Hypothalamus (tissue), 51 donors: ENCODE results near the gene ADPRHL1.
"Not testable (repeated sequence)": the region's sequence is repeated elsewhere in the genome, so short reads cannot be mapped to it uniquely, and the experiment has no call there.

Source experiments
- DNase-seq, 51 donors: peaks; one replicate each; lab custom pipeline; 2025; lab: John Stamatoyannopoulos, UW

Gene ADPRHL1

DNA sequence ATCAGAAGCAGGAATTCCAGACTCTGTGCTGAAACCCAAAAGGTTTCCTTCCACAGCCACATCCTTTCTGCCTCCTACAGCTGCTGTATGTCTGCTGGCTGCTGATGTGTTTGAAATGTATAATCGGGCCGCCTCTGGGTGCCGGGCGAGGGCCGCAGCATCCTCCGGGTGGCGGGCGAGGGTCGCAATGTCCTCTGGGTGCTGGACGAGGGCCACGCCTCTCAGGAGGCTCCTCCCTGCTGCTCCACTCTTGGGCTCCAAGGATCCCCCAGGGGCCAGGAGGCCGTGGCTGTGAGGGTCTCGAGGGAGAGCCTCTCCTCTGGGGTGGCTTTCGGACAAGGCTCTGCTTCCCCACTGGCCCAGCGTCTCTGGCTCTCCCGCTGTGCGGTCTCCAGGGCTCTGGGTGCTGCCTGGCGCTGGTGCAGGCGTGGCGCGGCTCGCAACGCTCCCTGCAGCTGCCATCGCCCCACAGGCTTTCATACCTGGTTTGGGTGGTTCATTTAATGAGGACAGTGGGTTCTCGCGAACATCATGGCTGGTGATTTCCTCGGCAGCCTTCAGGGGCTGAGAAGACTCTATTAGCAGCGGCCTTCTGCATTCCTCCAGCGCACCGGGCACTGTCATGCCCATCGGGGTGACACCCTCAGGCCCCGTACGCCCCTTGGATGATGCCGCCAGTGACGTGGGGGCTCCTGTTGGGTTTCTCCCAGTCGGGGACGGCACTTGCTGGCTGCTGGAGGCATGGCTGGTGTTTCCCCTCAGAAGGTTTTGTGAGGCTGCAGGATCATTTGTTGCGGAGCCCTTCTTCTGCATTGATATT lies 47.6 kb downstream of the ADPRHL1 start:
- no peak for DNase-seq

DNA sequence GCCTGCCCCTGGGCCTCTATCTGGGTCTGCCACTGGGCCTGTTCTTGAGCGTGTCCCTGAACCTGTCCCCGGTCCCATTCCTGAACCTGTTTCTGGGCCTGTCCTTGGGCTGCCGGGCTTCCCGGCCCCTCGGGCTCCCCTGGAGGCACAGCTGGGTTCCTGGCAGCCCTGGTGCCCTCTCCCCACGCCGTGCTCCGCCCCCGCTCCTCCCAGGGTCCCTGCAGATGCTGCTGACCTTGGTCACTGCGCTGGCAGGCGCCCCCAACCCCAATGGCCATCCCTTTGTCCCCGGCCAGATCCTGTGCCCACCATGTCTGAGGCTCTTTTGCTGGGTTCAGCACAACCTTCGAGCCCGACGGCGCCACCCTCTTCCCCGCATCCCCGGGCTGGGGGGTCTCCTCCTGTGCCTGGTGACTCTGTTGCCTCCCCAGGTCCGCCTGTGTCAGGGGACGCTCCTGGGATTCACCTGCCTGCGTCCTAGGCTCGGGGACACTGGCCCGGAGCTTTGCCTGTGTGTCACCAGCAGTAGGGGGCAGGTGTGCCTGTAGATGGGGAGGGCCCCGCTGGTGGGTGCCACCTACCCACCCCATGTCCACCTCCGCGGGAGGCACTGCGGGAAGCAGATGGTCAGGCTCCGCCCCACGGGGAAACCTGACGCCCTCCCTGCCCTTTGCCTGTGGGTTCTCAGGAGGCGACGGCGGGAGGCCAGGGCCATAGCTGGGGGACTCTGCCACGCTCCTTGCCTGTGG lies 48.4 kb downstream of the ADPRHL1 start:
- no peak for DNase-seq

- DNase-seq, result no peak
These were observed 48.9 kb downstream of the ADPRHL1 start for GRCh38 chr13:113404366-113404722.

DNA sequence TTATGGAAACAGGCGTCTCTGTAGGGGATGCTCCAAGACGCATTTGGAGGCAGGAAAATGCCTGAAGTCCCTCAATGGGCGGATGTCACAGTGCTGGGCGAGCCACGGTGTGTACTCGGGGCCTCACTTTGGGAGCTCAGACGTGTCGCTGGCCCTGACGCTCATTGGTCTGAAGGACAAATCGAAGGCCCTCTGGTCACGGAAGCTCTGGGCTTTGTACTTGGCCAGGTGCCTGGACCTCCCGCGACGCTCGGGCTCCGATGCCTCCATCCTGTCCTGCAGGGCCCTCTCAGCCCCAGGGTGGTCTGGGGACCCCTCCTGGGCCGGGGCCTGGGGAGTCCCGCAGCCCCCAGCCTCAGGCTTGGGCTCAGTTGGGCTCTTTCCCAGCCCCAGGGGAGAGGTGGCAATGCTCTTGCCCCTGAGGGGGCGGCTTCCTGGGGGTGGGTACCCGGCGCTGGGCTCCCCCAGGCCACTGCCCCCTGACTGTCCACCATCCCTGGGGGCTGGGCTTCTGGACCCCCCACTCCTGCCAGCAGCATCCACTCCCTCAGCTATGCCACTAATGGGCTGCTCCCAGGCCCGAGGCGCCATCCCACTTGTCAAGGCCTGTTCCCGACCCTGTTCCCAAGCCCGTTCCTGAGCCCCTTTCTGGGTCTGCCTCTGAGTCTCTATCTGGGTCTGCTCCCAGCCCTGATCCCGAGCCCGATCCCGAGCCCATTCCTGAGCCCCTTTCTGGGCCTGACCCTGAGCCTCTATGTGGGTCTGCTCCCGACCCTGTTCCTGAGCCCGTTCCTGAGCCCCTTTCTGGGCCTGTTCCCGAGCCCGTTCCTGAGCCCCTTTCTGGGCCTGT lies 49.8 kb downstream of the ADPRHL1 start:
- no peak for DNase-seq

DNA sequence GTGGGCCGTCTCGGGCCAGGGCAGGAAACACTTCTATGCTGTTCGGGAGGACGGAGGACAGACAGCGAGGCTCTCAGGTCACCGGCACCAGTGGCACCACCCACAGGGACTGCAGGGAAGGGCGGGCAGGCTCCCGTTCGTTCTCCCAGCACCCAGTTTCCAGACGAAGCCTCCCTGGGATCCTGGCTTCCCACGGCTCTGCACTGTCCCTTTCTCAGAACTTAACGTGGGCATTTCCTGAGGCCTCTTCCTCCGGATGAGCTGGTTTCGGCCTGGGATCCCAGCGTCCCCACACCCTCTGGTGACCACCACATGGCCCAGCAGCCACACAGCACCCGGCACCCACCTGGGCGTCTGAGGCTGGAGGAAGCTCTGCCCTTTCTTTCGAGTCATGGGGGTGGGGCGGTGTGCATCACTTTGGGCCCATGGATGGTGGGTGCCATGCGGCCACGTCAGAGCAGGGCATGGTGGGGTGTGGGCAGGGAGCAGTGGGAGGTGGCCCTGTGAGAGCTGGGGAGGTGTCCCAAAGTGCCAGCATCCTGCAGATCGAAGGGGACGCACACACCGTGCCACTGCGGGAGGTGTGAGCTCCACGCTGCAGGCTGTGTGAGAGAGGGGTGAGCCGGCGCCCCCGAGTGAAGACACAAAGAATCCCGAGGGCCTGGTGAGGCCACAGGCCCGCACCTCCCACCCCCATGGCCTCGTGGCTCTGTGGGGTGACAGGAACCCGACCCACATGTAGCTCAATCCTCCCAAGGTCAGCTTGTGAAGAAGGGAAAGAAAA lies 50.6 kb downstream of the ADPRHL1 start:
- no peak for DNase-seq

DNA sequence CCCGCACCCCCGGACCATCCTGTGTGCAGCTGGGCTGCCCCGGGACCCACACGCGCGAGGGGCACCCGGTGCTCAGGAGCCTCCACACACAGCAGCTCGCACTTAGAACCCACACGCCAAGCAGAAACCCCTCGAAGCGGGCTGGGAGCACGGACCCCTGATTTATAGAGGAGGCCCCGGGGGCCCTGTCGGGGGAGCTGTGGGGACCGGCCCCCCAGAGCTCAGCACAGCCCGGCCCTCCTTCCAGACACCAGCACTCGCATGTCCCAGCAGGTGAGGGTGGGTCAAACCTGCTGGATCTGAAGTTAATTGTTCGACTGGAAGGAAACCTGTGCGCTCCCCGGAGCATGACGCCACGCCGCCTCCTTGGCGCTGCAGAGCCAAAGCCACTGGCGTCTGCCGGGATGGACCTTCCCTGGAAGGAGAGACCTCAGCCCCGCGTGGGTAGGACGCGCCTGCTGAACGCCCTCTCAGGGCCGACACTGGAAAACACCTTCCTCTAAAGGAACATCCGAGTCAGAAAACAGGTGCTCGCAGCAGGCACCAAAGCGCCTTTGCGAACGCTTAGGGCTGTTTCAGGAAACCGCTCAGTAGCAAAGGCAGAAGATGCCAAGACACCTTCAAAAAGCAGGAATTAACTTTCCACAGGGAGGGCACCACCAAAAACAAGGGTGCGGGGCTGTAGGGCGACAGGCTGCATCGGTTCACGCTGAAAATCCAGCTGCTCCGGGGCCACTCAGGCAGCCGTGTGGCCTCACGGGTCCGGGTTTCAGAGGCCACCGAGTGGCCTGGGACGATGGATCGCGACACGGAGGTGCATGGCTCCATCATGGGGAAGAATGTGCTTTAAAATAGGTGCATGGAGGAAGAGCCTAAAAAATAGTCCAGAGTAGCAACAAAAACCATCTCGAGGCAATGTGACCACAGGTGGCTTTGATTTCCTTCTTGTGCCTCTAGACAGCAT lies 51.6 kb downstream of the ADPRHL1 start:
- no peak for DNase-seq

DNA sequence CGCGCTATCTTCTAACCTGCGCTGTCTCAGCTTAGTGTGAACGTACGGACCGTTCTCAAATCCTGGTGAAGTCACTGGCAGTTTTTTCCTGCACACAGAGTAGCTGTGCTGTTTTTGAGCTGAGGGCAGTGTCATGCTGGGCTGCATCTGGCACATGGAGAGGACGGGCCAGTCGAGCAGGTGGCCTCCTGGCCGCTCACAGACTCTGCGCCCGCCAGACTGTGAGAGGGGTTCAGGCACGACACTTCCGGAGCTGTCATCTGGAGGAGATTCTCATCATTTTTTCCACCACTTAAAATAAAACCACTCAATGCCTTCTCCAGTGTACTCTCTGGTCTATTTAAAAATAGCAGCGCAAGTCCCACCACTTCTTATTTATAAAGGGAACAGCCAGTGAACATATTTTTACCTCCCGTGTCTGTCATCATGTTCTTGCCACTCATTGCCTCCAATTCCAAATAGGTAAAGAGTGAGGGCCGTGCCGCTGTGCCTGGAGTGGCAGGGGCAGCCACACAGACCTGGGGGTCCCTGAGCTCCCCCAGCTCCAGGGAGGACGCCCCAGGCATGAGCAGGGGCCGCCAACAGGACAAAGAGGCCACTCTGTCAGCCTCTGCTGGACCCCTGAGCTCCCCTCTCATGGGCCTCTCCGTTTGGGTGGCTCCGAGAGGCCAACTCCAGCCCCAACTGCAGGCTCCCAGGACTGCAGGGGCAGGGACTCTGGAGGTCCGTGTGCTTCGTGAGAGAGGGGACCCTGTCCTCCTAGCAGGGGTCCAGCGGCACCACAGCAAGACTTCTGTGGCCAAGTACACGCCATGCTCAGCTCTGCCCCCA lies 52.5 kb downstream of the ADPRHL1 start:
- DNase-seq, result peak in 1 of 51 donors; percentile 56

GRCh38 chr13:113399755-113400149 lies 53.5 kb downstream of the ADPRHL1 start:
- no peak for DNase-seq

- DNase-seq, result peak in 1 of 51 donors; percentile 17
These were observed 54.1 kb downstream of the ADPRHL1 start for GRCh38 chr13:113398963-113399754.

- no peak for DNase-seq
These were observed 55.5 kb downstream of the ADPRHL1 start for GRCh38 chr13:113397608-113398425.

GRCh38 chr13:113394339-113394640 lies 59.0 kb downstream of the ADPRHL1 start:
- no peak for DNase-seq

- DNase-seq, result peak in 48 of 51 donors; percentile 6 to 83 (median 58)
These were observed 59.5 kb downstream of the ADPRHL1 start for GRCh38 chr13:113393563-113394338.

- no peak for DNase-seq
These were observed 60.1 kb downstream of the ADPRHL1 start for GRCh38 chr13:113393226-113393562.

DNA sequence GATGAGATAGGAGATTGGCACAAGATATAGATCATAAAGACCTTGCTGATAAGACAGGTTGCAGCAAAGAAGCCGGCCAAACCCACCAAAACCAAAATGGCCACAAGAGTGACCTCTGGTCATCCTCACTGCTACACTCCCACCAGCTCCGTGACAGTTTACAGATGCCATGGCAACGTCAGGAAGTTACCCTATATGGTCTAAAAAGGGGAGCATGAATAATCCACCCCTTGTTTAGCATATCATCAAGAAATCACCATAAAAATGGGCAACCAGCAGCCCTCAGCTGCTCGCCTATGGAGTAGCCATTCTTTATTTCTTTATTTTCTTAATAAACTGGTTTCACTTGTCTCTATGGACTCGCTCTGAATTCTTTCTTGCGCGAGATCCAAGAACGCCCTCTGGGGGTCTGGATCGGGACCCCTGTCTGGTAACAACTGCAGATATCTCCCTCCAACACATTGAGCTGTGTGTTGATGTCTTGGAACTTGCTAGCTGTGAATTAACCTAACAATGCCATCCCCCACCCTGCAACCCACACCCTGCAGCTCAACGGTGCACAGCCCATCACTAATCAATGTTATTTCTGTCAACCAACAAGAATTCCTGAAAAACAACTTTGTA lies 62.3 kb downstream of the ADPRHL1 start:
- DNase-seq, result no peak

GRCh38 chr13:113389586-113389985 lies 63.7 kb downstream of the ADPRHL1 start:
- not testable (repeated sequence) for DNase-seq

DNA sequence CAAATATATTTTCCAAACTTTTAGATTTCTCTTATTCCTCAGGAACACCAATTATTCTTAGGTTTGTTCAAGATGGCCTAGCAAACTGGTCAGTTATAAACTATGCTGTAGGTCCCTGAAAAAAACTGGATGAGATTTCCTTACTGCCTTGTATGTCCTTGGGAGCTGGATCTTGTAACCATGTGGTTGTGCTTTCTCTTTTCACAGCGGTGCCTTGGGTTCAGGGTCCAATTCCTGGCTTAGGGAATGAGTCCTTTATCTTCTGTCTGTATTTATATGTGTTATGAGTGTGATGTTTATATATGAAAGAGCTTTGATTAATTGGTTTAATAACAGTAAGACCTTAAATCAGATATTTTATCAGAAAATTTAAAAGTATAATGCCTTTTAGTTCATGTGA lies 65.9 kb downstream of the ADPRHL1 start:
- no peak for DNase-seq
